Kidney capillary endothelial cell (primary cell): ENCODE results near the gene CLDN7.
"Not testable (repeated sequence)": the region's sequence is repeated elsewhere in the genome, so short reads cannot be mapped to it uniquely, and the experiment has no call there.

ENCODE experiments used
- DNase-seq: peaks from one replicate; pipeline ENCODE4 v3.0.0-alpha.2; 2018; ENCODE audit warnings: low spot score

Gene CLDN7

DNA sequence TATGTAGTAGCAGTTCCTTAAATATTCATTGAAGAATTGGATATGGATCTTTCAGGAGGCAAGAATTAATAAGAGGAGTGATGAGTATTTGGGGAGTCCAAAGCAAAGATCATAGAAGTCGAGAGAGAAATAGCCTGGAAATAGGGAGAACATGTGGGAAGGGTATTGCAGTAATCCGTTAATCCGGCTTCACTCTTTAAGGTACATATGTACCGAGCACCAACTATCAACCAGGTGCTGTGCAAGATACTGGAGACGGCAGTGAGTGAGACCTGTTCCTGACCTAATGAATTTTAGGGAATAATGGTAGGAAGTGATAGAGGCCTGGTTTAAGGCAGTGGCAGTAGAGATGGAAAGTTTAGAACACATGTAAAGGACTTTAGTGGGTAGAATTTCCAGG is 9.2 kb downstream of the CLDN7 start:
- no peak for DNase-seq

DNA sequence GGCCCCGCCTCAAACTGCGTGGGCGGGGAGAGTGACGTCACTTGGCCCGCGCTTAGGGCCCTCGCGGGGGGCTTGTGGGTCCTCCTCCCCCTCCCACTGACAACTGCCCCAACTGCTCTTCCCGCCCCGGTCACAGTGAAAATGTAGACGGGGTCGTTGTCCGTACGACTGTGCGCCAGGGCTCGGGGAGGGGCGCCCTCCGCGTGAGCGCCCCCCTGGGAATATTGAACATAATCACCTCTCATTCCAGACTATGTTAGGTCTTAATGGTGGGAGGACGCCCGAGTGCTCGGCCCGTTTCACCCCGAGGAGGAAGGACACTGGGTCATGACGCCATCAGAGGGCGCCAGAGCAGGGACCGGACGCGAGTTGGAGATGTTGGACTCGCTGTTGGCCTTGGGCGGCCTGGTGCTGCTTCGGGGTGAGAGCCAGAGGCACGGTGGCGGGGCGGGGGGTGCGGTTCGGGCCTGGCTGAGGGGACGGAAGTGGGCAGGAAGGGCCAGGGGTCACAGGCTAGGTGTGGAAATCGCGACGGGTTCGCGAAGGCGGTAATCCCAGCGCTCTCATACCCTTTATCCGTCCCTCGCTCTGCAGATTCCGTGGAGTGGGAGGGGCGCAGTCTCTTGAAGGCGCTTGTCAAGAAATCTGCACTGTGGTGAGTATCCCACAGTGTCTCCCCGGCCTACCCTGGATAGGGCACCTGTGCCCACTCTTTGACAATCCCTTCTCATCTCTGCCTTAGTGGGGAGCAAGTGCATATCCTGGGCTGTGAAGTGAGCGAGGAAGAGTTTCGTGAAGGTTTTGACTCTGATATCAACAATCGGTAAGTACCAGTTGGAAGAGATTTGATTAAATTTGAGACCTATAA is 9.9 kb downstream of the CLDN7 start, which contains the start of gene ELP5:
Gene ELP5 (plus strand): TSS at position 40 of the 868 bp plus-strand sequence. CDS start 336 bp downstream, at position 376.
- peak; percentile 86 for DNase-seq

DNA sequence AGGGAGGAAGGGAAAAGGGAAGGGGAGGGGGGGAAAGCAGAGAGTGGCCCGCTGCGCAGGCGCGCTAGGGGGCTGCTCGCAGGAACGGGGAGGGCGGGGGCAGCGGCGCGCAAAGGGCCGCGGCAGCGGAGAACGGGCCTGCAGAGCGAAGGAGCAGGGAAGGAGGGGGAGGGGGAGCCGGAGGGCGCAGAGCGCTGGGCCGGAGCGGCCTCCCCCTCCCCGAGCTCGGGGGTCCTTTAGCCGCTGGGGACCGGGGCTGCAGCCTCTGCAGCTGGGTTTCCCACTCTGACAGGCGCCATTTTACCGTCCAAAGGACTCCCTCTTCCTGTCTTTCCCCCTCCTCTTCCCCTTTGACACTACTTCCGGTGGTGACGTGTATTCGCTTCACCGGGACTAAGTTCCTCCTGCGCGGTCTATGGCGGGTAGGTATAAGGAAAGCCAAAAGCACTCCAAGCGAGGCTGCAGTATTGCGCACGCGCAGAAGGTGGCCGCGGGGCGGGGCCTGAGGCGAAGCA is 10.6 kb downstream of the CLDN7 start, which contains the start of gene CTDNEP1:
Gene CTDNEP1 (minus strand): TSS at position 74 of the 515 bp plus-strand sequence. CDS start 438 bp downstream, outside the sequence.
- peak; percentile 100 for DNase-seq

DNA sequence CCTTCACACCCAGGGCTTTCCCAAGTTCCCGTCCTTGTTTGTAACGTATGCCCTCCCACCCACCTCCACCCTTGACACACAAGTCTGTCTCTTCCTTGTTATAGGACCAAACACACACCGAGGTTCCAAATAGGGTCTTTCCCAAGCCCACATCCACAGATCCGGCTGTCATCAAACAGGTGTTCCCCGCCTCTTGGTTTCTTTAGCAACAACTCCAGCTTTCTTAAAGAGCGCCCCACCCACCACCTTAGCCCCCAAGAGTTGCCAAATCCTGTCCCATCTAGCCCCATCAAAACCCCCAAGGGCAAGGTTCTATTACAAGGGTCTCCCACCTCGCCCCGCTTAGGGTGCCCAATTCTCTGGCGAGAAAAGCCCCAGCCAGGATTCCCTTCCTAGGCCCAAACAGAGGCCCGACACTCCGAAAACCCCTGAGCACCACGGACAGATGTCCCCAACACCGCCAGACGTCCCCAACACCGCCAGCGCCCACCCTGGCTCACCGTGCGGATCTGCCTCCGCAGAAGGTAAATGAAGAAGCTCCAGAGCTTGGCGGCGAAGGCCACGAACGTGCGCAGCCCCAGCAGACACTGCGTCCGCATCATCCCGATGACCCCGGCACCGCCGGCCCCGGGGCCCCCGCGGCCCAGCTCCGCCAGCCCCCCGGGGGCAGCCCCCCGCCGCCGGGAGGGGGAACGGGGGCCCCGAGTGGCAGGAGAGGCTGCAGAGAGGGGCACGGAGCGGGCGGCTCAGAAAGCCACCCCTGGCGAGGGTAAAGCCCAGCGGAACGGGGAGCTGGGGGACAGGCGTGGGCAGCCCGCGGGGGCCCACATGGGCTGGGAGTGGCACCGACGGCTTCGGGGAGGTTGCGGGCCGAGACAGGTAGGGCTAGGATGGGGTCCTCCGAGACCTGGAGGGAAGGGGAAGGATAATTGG is 11.3 kb downstream of the CLDN7 start:
- DNase-seq: no peak

DNA sequence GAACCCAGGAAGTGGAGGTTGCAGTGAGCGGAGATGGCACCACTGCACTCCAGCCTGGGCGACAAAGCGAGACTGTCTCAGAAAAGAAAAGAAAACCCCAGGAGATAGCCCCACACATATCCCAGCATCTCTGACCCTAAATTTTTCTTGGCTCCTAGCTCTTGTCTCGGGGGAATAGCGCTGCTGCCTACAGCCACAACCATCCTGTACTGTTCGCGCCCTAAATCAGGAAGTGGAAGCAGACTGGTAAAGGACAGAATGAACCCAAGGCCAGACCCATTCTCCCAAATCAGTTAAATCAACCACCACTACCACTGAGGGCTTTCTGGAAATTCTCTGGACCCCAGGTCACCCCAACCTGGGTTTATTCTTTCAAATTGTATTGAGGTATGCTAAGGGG is 12.4 kb downstream of the CLDN7 start:
- no peak for DNase-seq

DNA sequence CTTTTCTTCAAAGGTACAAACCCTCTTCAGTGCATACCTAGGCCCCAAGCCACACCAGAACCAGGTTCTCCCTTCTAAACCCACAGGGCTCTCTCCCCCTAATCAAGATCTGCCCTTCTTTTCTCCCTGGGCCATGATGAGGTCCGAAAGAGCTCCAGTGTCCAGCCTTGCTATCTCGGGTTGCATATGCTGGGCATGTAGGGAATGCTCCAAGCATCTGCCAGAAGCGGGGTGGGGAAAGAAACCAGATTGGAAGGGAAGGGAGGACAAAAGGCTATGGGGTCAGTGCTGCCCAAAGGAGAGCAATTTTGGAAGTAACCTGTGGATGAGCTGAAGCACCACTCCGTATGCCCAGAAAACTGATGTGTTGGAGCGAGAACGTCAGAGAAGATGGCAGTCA is 13.1 kb downstream of the CLDN7 start:
- DNase-seq: no peak

DNA sequence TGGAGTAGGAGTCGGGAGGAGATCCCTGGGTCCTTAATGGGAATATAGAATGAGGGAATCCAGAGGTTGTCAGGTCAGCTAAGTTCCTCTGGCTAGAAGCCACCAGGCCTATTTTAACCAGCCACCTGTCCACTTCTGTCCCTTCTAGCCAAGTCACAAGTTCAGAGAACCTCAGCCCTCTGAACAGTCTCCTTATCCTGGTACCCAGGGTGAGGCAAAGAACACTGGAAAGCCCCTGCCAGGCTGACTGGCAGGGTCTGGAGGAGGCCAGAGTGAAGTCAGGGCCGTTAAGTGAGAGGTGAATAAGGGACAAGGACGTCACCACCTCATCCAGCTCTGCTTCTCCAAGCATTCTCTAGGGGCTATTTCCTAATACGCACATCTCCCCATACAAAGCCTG is 13.5 kb downstream of the CLDN7 start:
- no peak for DNase-seq

DNA sequence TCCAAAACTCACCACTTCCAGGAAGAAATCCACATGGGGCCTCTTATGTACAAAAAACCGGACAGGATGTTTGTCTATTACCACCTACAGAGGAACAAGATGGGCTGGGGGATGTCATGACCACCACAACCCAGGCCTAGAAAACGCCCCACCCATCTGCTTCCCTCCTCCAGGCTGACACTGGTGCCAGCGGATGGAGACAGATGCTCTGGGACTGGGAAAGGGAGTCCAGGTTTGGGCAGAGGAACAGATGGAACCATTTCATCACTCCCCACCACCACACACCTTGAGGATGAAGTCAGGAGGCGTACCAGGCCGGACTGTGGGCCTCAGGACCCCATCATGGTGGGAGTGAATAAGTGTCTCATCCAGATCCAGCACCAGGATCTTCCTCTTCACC is 15.5 kb downstream of the CLDN7 start:
- DNase-seq: no peak

DNA sequence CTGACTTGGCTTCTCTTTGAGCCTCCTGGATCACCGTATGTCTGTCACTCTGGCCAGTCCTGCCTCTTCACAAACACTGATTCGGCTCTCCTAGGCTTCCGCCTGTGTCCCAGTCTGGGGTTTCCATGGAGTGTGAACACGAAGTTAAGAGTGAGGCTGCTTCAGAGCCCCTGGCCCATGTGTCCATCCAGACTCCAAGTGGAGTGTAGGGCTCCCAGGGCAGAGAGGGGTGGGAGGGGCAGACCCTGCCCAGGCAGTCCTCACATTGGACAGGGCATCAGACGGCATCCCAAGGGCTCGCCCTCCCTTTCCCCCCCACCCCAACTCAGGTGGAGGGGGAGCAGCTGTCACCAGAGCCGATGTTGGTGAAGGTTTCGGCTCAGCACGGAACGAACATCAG is 18.4 kb downstream of the CLDN7 start:
- not testable (repeated sequence) for DNase-seq

DNA sequence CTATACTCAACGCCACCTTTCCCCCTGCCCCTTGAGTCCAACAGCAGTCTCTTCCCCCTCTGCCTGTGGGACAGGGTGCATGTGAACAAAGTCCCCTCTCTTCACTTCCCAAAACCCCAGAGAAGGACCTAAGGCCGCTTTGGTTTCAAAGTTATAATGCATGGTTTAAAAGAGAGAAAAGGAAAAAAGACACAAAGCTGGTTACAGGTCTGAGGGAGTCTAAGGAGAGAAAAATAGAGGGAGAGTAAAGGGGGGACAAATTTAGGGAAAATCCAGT is 18.9 kb downstream of the CLDN7 start:
- DNase-seq: no peak

DNA sequence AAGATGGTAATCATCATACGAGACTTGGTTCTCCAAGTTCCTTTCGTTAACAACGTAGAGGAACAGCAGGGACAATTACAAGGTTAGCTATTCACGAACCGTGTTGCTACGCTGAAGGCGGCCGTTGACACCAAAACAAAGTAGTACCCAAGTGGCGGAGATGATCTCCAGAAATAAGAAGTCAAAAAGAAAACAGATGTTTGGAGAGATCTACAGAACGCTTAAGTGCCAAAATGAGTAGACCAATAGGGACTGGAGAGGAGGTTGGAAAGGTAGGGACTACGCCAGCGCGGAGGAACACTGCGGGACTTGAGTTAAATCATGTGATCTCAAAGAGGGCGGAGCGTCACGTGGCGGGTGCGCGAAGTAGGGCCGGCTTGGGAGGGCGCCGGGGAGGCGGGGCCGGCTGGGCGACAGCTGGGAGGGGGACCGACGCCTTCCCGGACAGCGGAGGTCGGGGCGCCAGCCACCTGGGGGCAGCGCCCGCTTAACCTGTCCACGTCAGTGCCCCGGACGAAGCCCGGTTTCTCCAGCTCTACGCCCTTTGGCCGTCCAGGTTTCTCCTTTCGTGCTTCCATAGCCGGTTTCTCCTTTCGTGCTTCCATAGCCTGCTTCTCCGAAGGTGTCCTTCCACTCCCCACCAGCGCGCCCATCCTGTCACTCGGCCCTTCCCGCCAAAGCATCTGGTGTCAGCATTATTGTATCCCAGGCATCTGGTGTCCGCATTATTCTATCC is 19.4 kb downstream of the CLDN7 start:
- peak; percentile 87 for DNase-seq

DNA sequence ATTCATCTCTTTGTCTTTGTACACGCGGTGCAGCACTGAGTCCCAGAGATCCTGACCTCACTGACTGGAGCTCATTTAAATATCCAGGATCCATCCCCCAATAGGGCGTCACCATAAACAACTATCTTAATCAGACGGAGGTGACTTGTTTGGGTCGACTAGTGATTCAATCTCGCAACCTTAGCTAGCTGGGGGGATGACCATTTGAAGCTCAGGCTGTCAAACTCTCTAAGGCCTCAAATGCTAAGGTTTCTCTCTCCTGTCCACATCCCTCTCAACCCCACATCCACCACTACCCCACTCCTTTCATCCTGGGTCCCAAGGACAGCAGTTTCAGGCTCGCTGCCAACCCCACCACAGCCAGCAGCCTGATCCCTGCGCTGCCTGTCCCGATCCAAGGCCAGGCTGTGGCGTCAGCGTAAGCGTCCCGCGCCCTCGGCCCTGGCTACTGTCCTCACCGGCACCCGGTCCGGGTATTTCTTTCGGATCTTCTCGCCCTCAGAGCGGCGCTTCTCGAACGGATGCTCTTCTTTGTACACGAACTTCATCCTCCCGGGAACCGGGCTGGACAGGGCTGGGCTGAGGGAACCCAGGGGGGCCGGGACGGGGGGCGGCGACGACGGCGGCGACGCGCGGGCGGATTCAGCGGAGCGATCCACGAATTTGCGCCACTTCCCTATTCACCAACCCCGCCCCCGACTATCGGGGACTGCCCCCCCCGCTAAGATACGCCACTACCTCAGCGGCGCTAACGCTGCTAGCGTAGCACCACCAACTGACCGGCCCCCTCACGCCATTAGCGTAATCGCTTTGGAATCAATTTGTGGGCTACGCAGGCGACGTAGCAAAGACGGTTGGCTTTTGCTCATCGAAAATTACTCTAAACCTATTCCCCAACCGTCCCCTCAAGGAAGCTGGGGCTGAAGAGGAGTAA is 20.2 kb downstream of the CLDN7 start, which contains the start of gene GABARAP:
Gene GABARAP (minus strand): TSS at position 667 of the 934 bp plus-strand sequence. CDS start 119 bp downstream, at position 548.
- peak; percentile 88 for DNase-seq

DNA sequence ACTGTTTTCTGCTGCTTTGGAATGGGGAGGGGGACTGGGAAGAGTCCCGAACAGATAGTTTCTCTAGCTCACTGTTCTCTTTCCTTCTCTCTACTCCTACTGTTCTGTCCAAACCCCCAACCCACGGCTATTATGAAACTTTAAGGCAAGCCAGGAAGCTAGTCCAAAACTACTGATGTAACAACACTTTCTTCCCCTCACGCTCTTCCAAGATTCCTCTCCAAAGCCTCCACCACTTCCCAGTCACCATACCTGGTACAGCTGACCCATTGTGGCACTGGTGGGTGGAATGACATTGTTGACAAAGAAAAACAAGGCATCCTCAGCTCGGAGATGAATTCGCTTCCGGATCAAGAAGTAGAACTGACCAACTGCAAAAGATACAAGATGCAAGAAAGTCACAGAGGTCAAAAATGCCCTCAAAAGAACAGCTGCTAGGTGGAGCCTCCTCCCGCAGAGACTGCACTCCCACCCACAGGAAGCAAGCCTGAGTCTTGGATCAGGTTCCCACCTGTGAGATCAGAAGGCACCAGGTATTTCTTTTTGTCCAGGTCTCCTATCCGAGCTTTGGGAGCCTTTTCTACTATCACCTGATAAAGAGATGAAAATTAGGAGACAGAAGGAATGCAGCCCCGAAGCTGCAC is 21.1 kb downstream of the CLDN7 start:
- DNase-seq: no peak

DNA sequence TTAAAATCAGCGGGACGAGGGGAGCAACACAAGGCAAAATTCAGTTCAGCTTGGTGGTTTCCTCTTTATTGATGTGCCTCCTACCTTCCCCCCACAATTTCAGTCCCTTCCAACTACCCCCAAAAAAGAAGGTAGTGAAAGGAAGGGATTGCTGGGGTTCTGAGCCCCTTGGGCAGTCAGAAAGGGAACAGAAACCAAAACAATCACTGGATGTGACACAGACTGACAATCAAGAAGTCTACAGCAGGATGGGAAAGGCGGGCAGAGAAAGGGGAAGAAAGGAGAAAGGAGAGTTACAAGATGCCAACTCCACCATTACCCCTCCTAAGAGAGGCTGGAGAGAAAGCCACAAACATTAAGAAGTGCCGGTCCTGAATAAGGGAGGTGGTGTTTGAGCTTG is 21.9 kb downstream of the CLDN7 start:
- no peak for DNase-seq

DNA sequence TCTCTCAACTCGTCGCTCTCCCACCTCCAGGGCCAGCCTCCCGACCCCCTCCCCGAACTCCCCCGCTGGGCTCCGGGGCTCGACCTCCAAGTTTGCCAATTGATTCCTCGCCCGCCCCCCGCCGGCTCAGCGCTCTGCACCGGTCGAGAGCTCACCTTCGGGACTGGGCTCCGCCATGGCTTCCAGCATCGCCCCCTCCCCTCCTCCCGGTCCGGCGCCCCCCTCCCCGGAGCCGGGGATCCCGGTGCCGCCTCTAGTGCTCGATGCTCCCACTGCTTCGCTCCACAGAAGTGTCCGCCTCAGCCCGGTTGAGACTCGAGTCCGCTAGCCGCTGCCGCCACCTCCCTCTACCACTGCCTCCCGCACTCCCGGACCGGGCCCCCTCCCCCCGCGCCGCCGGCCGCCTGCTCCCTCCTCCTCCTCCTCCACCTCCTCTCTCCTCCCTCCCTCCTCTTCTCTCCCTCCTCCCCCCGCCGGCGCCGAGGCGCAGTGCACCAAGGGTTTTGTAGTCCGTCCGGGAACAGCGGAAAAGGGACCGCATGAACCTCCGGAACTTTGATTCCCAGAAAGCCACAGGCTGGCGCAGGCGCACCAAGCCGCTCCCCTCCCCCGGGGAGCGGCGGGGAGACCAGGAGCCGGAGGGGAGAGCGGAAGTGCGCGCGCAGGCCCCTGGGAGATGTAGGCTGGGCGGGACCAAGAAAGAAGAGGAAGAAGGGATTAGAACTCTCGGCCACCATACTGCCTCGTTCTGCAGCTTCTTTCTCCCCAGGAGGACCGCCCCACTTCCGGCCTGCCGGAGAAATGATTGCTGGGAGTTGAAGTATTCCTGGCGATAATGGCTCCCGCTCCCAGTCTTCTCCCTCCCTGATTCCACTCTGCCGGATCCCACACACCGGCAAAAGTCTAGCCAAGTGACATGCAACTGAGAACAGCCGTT is 22.9 kb downstream of the CLDN7 start, which contains the start of gene PHF23:
Gene PHF23 (minus strand): TSS at position 367 of the 937 bp plus-strand sequence. CDS start 178 bp downstream, at position 189.
- peak; percentile 99 for DNase-seq

DNA sequence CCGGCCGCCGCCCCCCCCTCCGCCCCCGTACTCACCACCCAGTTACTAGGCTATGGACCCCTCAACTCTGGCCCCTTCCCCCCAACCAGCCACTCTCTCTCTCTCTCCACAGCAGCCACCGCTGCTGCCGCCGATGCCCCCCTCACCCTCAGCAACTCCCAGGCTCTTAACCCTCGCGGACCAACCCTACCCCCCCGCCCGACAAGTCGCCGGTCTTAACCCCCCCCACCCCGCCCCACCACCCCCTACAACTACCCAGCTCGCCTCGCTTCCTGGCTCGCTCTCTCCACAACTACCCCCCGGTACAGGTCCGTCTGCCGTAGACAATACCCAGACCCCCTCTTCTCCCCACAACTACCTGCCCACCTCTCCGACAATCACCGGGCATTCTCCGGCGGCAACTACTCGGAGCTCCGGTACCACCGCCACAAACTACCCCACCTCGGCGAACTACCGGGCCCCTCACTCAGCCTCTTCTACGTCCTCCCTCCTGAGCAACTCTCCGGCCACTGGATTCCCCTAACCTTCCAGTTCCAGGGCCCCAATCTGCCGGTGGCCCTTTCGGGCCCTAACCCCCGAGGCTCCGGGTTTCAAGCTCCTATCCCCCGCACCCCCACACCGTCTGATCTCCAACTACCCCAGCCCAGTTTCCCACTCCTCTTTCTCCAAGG is 23.7 kb downstream of the CLDN7 start:
- no peak for DNase-seq

DNA sequence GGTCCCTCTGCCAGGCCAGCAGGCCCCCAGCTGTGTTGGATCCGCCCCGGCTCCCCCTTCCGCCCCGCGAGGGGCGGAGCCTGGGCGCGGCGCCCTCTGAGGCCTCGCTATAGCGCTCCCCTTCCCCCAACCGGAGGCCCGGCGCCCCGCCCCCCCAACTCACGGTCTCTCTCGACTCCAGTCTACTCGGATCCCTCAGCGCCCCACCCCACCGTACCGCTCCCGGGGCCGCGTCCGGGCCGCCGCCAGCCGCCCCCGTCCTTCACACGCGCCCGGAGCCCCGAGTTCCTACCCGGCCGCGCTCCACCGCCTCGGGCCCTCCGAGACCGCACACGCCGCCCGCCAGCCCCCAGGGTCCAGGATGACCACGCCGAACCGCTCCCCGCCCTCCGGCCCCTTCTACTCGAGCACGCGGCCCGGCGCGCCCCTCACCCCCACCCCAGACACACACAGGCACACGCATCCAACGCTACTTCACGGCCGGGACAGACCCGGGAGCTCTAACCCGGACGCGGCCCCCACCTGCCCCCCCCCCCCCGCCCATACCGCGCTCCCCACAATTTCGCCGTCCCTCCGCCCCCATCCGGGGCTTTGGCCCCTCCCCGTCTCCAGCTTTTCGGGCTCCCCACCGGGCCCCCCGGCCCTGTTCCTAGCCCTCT is 24.4 kb downstream of the CLDN7 start:
- no peak for DNase-seq

DNA sequence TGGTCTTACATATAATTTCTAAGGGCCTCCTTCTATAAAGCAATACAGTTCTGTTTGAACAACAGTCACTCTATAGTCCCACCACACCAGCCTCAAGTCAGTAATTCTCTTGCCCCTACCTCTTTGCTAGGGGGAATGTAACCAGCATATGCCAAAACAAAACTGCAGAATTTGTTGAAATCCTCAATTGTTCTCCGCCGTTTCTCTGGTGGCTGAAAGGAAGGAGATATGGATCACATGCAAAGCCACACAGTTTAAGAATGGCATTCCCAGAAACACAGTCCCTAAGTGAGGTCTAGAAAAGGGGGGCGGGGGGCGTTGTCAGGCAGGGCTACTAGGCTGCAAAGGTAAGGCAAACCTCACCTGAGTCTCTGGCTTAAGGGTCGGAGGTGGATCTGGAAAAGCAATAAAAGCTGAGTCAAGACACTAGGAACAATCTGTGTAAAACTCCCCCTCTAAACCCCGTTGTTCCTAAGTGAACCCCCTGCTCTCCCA is 25.0 kb downstream of the CLDN7 start:
- no peak for DNase-seq
